H1 (cell line): Measurements from ENCODE around the gene RAD18. TPM values are rescaled to one million over a fixed set of nuclear protein-coding genes. Genes with fewer than 3 reads are reported as not detected.

Experiments
- CTCF ChIA-PET: fragments of 300-600 bp; sonication (Branson Sonifier 250); formaldehyde crosslinking; loops from one replicate; lab custom pipeline; 2021; ENCODE audit not compliant: partially characterized antibody; lab: Charles Lee
- POLR2A ChIA-PET: fragments of 300-600 bp; sonication (Branson Sonifier 250); formaldehyde crosslinking; loops from one replicate; lab custom pipeline; 2021; ENCODE audit warnings: inconsistent platforms; ENCODE audit not compliant: partially characterized antibody; lab: Charles Lee
- DNase-seq, 2 experiments: peaks; one replicate each; pipeline versions ENCODE4 v3.0.0 to v3.0.0-alpha.2; 2010 to 2022; ENCODE audit warnings: low spot score in 2 of 2, low read depth in 1 of 2, mixed read lengths in 1 of 2
- FAIRE-seq: peaks from 2 replicates; lab custom pipeline; 2011; peaks lifted over from hg19 to GRCh38; lab: Jason Lieb, UNC
- H2AFZ ChIP-seq: 2 replicates; pipeline ENCODE4 v1.8.1; 2012; ENCODE audit warnings: low read length, inconsistent platforms
- H2AK5ac ChIP-seq: 2 replicates; pipeline ENCODE4 v1.6.1; 2013; ENCODE audit warnings: low read depth, low read length
- H2BK120ac ChIP-seq: replicated peaks from 2 replicates; pipeline ENCODE3; 2013; ENCODE audit warnings: low read depth, low read length, inconsistent platforms
- H2BK12ac ChIP-seq: 2 replicates; pipeline ENCODE4 v1.6.1; 2013; ENCODE audit warnings: low read depth, low read length
- H2BK15ac ChIP-seq: 2 replicates; pipeline ENCODE4 v1.6.1; 2013; ENCODE audit warnings: low read length
- H2BK20ac ChIP-seq: 2 replicates; pipeline ENCODE4 v1.6.1; 2013; ENCODE audit warnings: low read length
- H2BK5ac ChIP-seq: 2 replicates; pipeline ENCODE4 v1.6.1; 2013; ENCODE audit warnings: low read depth, low read length
- H3K14ac ChIP-seq: 2 replicates; pipeline ENCODE4 v1.6.1; 2013; ENCODE audit warnings: inconsistent platforms; ENCODE audit not compliant: insufficient read length
- H3K18ac ChIP-seq: 2 replicates; pipeline ENCODE4 v1.6.1; 2013; ENCODE audit warnings: low read length; ENCODE audit errors: extremely low read depth
- H3K23ac ChIP-seq: 2 replicates; pipeline ENCODE4 v1.6.1; 2013; ENCODE audit warnings: inconsistent platforms; ENCODE audit not compliant: insufficient read length
- H3K23me2 ChIP-seq: 2 replicates; pipeline ENCODE4 v1.6.1; 2013; ENCODE audit warnings: low read depth, low read length
- H3K27ac ChIP-seq: 2 replicates; pipeline ENCODE4 v1.6.1; 2011; ENCODE audit warnings: low read depth, low read length, inconsistent platforms
- H3K27me3 ChIP-seq, 4 experiments: replicated peaks in 1 of 4; 1 replicate in 1 of 4; 2 replicates in 3 of 4; pipeline versions ENCODE4 v1.6.1 to v1.8.1; 2011 to 2013; ENCODE audit warnings: low read length in 3 of 4, mild to moderate bottlenecking in 3 of 4, inconsistent platforms in 2 of 4, mixed read lengths in 2 of 4, moderate library complexity in 1 of 4; ENCODE audit not compliant: control insufficient read depth in 3 of 4, insufficient read depth in 3 of 4; ENCODE audit errors: extremely low read depth in 1 of 4
- H3K36me3 ChIP-seq, 4 experiments: 2 replicates each; pipeline versions ENCODE4 v1.6.1 to v1.8.1; 2011 to 2013; ENCODE audit warnings: mild to moderate bottlenecking in 4 of 4, low read length in 3 of 4, moderate library complexity in 2 of 4, control low read depth in 1 of 4, inconsistent platforms in 1 of 4; ENCODE audit not compliant: insufficient read depth in 4 of 4, control insufficient read depth in 2 of 4
- H3K4ac ChIP-seq: replicated peaks from 2 replicates; pipeline ENCODE3; 2013; ENCODE audit warnings: low read length, low read depth, mixed read lengths, inconsistent platforms; ENCODE audit not compliant: insufficient read length
- H3K4me1 ChIP-seq, 4 experiments: replicated peaks in 1 of 4; 1 replicate in 1 of 4; 2 replicates in 3 of 4; pipeline versions ENCODE4 v1.6.1 to v1.8.1; 2011 to 2013; ENCODE audit warnings: low read length in 3 of 4, inconsistent platforms in 2 of 4, mixed read lengths in 1 of 4; ENCODE audit not compliant: insufficient read depth in 4 of 4, control insufficient read depth in 3 of 4
- H3K4me2 ChIP-seq, 2 experiments: 2 replicates each; pipeline versions ENCODE4 v1.6.1 to v1.8.1; 2011 to 2013; ENCODE audit warnings: low read depth in 2 of 2, low read length in 2 of 2, control low read depth in 1 of 2, inconsistent platforms in 1 of 2, mild to moderate bottlenecking in 1 of 2; ENCODE audit not compliant: insufficient read depth in 1 of 2
- H3K4me3 ChIP-seq, 4 experiments: fragments of 200-600, 300-600 bp in 1 of 4; sonication (generic), shearing (Covaris generic), sonication (Bioruptor Twin) in 1 of 4; 2 replicates each; pipeline versions ENCODE4 v1.5.1 to v1.8.1; 2011 to 2016; ENCODE audit warnings: low read length in 4 of 4, low read depth in 3 of 4, control low read depth in 2 of 4, inconsistent platforms in 2 of 4, mild to moderate bottlenecking in 2 of 4, mixed read lengths in 1 of 4, moderate library complexity in 1 of 4; ENCODE audit not compliant: insufficient read depth in 2 of 4; ENCODE audit errors: extremely low read depth in 1 of 4
- H3K56ac ChIP-seq: replicated peaks from 2 replicates; pipeline ENCODE3; 2013; ENCODE audit warnings: low read depth, mild to moderate bottlenecking, mixed read lengths, low read length, inconsistent platforms; ENCODE audit not compliant: insufficient read length
- H3K79me1 ChIP-seq: 2 replicates; pipeline ENCODE4 v1.6.1; 2013; ENCODE audit warnings: low read depth, low read length, control low read depth
- H3K79me2 ChIP-seq, 2 experiments: 2 replicates each; pipeline versions ENCODE4 v1.6.1 to v1.8.1; 2012 to 2013; ENCODE audit warnings: low read length in 2 of 2, mild to moderate bottlenecking in 2 of 2, inconsistent platforms in 1 of 2; ENCODE audit not compliant: insufficient read depth in 2 of 2, control insufficient read depth in 1 of 2
- H3K9ac ChIP-seq, 4 experiments: replicated peaks in 1 of 4; 1 replicate in 1 of 4; 2 replicates in 3 of 4; pipeline versions ENCODE4 v1.6.1 to v1.8.1; 2011 to 2013; ENCODE audit warnings: low read depth in 3 of 4, low read length in 3 of 4, control low read depth in 2 of 4, mild to moderate bottlenecking in 2 of 4, moderate library complexity in 2 of 4, inconsistent platforms in 1 of 4; ENCODE audit errors: extremely low read depth in 1 of 4
- H3K9me3 ChIP-seq, 2 experiments: 2 replicates each; pipeline versions ENCODE4 v1.6.1 to v1.8.1; 2012 to 2013; ENCODE audit warnings: mild to moderate bottlenecking in 2 of 2, moderate library complexity in 2 of 2, control low read depth in 1 of 2, inconsistent platforms in 1 of 2, low read depth in 1 of 2, low read length in 1 of 2, mixed read lengths in 1 of 2; ENCODE audit not compliant: insufficient read depth in 2 of 2
- H4K20me1 ChIP-seq, 2 experiments: replicated peaks in 1 of 2; 2 replicates each; pipeline versions ENCODE3 to v1.8.1; 2011 to 2013; ENCODE audit warnings: inconsistent platforms in 2 of 2, low read length in 2 of 2, mild to moderate bottlenecking in 1 of 2; ENCODE audit not compliant: insufficient read depth in 2 of 2, control insufficient read depth in 1 of 2
- H4K5ac ChIP-seq: 2 replicates; pipeline ENCODE4 v1.6.1; 2013; ENCODE audit warnings: low read length, low read depth, mixed read lengths, inconsistent platforms; ENCODE audit not compliant: insufficient read length
- H4K8ac ChIP-seq: 2 replicates; pipeline ENCODE4 v1.8.0; 2013; ENCODE audit warnings: mild to moderate bottlenecking, moderate library complexity, low read length, inconsistent platforms; ENCODE audit not compliant: insufficient read depth; ENCODE audit errors: extremely low read depth
- H4K91ac ChIP-seq: replicated peaks from 2 replicates; pipeline ENCODE3; 2013; ENCODE audit warnings: low read length, mixed read lengths, inconsistent platforms; ENCODE audit not compliant: insufficient read length
- BCL11A ChIP-seq, 2 experiments: IDR thresholded peaks; one replicate each; pipeline ENCODE4 v1.6.1; 2011; ENCODE audit warnings: low read depth in 2 of 2, low read length in 2 of 2, mild to moderate bottlenecking in 2 of 2
- WGBS, 2 experiments: shearing (Covaris generic) in 1 of 2; methylation state at CpG; one replicate each; pipeline versions ENCODE4 v1.1.6 to v1.1.7; 2013 to 2015; ENCODE audit warnings: low lambda C conversion rate in 2 of 2, mixed read lengths in 2 of 2, inconsistent platforms in 1 of 2, low coverage in 1 of 2, missing lambda C conversion rate in 1 of 2; ENCODE audit not compliant: insufficient replicate concordance in 2 of 2, insufficient coverage in 1 of 2, insufficient read length in 1 of 2; ENCODE audit errors: extremely low coverage in 1 of 2, missing lambda C conversion rate in 1 of 2; 5-methylcytosine and 5-hydroxymethylcytosine counted together
- polyA plus RNA-seq, 7 experiments: library from polyadenylated mRNA; depleted of rRNA in 3 of 7; stranded (reverse) in 5 of 7; unstranded in 2 of 7; fragments of >200 nt in 5 of 7; fragments of 200-250 nt in 2 of 7; gene quantifications; 1 replicate in 5 of 7; 2 replicates in 1 of 7; 4 replicates in 1 of 7; pipeline versions ENCODE4 v1.2.1 to v1.2.3, GENCODE V29; 2011 to 2013; ENCODE audit warnings: missing spikeins in 2 of 7, mixed read lengths in 2 of 7
- total RNA-seq: library from RNA; stranded (reverse); fragmentation: NEBNext Ultra II Directional; extraction: Animal tissue kit (Norgen Biotek cat#: 25700); gene quantifications from 2 replicates; pipeline ENCODE4 v1.2.1, GENCODE V29; 2021

The RAD18 gene
- total and polyA plus RNA-seq, 2 of the 8 experiments (the other 6 are each of a cell fraction or from before 2014, with no cell fraction given) = 13.0 to 23.2 TPM

- Histone ChIP-seq H3K36me3 (no peaks in the 10 kb centered on the region), H3K14ac (no peak overlapping the region), H4K20me1 (no peaks in the 10 kb centered on the region), H4K8ac (no peak overlapping the region), H4K91ac (no peak overlapping the region), H3K18ac (no peak overlapping the region), H2BK20ac (no peak overlapping the region), H2BK5ac (no peak overlapping the region), H2AK5ac (no peak overlapping the region), H3K4ac (no peak overlapping the region), H4K5ac (no peak overlapping the region), H3K23me2 (no peaks in the 10 kb centered on the region), H3K23ac (no peak overlapping the region), H2BK12ac (no peak overlapping the region), H3K79me2 (no peaks in the 10 kb centered on the region), H3K9ac (no peak overlapping the region), H2BK15ac (no peak overlapping the region), H2AFZ (no peak overlapping the region), H3K9me3 (no peaks in the 10 kb centered on the region; a peak in 1 of 4 replicates), H2BK120ac (no peak overlapping the region), H3K27ac (no peak overlapping the region), H3K4me1 (peaks cover 0 to 8% (median 5%) of the 10 kb centered on the region in 4 experiments; a peak in 6 of 7 replicates), H3K4me3 (no peak overlapping the region), H3K27me3 (no peaks in the 10 kb centered on the region), H3K4me2 (no peak overlapping the region), H3K56ac (no peak overlapping the region), H3K79me1 (no peaks in the 10 kb centered on the region)
- 92% methylated on average over 28 of the region's 36 CpGs; no CpG with 5 or more reads in 1 of the 2 experiments for WGBS, 2 experiments
- DNase-seq (peak in 1 of 2 experiments; percentile 36), FAIRE-seq (no peak)
- CTCF ChIA-PET = interaction anchor here (0.6 to 13.2 kb wide), 15 partner anchors 17 to 310 kb away, joined by 3 to 200 read pairs (median 5); partner anchors contain the start of gene SRGAP3
- no peak for TF ChIP-seq BCL11A (IDR thresholded peaks at IDR 0.05; ENCODE audit: low read depth in 2 of 2, low read length in 2 of 2)
- POLR2A ChIA-PET = interaction anchor here (0.7 kb wide), 1 partner anchor 60 kb away, joined by 3 read pairs; no protein-coding TSS in a partner anchor
These were observed 27.3 kb upstream of the RAD18 start for GRCh38 chr3:8990266-8991215.
